ENCODE data around the gene KRTAP12-1.

DNA sequence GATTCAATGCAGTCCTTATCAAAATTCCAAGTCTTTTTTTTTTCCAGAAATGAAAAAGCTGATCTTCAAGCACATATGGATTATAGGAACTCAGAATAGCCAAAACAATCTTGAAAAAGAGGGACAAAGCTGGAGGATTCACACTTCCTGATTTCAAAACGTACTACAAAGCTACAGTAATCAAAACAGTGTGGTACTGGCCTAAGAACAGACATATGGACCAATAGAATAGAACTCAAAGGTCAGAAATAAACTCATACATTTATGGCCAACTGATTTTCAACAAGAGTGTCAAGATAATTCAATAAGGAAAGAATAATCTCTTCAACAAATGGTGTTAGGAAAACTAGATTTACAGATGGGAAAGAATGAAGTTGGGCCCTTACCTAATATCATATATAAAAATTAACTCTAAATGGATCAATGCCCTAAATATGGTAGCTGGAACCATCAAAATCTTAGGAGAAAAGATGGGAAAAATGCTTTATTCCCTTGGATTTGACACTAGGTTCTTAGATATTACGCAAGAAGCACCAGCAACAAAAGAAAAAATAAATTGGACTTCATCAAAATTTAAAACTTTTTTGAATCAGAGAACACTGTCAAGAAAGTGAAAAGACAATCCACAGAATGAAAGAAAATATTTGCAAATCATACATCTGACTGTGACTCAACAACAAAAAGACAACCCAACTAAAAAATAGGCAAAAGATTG lies 11.0 kb upstream of the KRTAP12-1 start:
- TF ChIP-seq, protein P1, sequence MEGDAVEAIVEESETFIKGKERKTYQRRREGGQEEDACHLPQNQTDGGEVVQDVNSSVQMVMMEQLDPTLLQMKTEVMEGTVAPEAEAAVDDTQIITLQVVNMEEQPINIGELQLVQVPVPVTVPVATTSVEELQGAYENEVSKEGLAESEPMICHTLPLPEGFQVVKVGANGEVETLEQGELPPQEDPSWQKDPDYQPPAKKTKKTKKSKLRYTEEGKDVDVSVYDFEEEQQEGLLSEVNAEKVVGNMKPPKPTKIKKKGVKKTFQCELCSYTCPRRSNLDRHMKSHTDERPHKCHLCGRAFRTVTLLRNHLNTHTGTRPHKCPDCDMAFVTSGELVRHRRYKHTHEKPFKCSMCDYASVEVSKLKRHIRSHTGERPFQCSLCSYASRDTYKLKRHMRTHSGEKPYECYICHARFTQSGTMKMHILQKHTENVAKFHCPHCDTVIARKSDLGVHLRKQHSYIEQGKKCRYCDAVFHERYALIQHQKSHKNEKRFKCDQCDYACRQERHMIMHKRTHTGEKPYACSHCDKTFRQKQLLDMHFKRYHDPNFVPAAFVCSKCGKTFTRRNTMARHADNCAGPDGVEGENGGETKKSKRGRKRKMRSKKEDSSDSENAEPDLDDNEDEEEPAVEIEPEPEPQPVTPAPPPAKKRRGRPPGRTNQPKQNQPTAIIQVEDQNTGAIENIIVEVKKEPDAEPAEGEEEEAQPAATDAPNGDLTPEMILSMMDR (conservative IDR thresholded peaks at IDR 0.05; ENCODE audit: low read length), result no peak
- TF ChIP-seq EZH2phosphoT487 (IDR thresholded peaks at IDR 0.05; ENCODE audit: borderline replicate concordance, low read depth, low read length), result no peak

All from OCI-LY7 (cell line).